GM19324 (cell line): ENCODE results near the gene GMNN.

Source experiments
- ATAC-seq: cut with Tn5 transposase; IDR thresholded peaks from one replicate; pipeline ENCODE4 v1.9.1; 2021; ENCODE audit warnings: mild to moderate bottlenecking, moderate library complexity; ENCODE audit not compliant: unreplicated experiment, low FRiP score

Gene GMNN

GRCh38 chr6:24799541-24799915 lies 24.8 kb downstream of the GMNN start:
- ATAC-seq: no peak

DNA sequence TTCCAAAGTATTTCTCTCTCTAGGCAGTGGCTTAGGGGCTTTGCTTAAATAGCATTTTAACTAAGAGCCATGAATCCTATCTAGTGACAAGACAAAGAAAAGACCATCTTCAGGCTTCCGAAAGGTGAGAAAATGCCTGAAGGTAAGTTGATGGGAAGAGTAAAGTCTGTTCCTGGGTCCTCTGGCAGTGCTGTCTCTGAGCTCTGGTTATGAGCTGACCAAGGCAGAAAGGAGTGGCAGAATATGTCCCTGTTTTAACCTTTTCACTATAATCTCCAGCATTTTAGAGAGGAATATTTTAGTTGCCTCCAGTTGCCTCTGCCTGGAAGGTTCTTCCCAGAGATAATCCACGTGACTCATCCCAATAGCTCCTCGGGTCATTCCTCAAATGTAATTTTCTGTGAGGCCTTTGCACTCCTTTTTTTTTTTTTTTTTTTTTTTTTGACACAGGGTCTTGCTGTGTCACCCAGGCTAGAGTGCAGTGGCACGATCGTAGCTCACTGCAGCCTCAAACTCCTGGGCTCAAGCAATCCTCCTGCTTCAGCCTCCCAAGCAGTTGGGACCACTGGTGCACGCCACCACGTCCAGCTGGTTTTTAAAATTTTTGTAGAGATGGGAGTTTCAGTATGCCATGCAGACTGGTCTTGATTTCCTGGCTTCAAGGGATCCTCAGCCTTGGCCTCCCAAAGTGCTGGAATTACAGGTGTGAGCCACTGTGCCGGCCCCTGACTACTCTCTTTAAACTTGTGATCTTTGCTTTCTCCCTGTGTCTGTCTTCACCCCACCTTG lies 27.7 kb downstream of the GMNN start:
- no peak for ATAC-seq

- no peak for ATAC-seq
These were observed 32.8 kb downstream of the GMNN start for GRCh38 chr6:24807584-24807983.

GRCh38 chr6:24809728-24810127 lies 35.0 kb downstream of the GMNN start:
- ATAC-seq: no peak

- ATAC-seq: no peak
These were observed 43.6 kb downstream of the GMNN start for GRCh38 chr6:24818346-24818745.

- no peak for ATAC-seq
These were observed 47.2 kb downstream of the GMNN start for GRCh38 chr6:24821860-24822444.

GRCh38 chr6:24822696-24823095 lies 48.0 kb downstream of the GMNN start:
- no peak for ATAC-seq

DNA sequence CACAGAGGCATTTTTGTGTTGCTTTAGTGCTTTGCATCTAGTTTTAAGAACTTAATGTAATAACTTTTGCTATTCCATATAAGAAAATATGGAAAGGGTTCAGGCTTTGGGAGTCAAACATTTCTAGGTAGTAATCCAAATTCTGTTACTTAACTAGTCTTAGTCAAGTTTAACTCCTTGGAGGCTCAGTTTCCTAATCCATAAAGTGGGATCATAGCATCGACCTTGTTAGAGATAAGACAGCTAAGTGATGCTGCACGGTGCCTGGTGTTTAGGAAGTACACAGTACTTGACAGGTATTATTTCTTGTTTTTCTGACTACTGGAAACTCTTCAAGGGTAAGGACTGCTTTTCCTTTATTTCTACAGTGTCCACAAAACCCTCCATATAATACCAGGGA lies 48.4 kb downstream of the GMNN start:
- ATAC-seq: no peak

- ATAC-seq: no peak
These were observed 49.6 kb downstream of the GMNN start for GRCh38 chr6:24824142-24824938.

- no peak for ATAC-seq
These were observed 50.4 kb downstream of the GMNN start for GRCh38 chr6:24825130-24825630.

GRCh38 chr6:24827162-24827561 lies 52.4 kb downstream of the GMNN start:
- ATAC-seq: no peak

GRCh38 chr6:24827970-24828369 lies 53.2 kb downstream of the GMNN start:
- ATAC-seq: no peak

DNA sequence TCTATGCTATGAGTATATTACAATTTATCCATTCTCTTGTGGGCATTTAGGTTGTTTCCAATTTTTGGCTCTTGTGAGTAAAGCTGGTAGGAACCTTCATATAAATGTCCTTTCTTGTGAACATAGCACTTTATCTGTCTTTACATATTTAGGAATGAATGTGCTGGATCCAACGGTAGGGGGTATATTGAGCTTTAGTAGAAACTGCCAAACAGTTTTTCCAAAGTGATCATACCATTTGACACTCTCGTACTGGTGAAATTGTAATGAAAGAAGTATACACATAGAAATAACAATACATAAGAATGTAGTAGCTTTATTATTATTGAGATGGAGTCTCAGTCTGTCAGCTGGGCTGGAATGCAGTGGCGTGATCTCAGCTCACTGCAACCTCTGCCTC lies 54.9 kb downstream of the GMNN start:
- no peak for ATAC-seq

DNA sequence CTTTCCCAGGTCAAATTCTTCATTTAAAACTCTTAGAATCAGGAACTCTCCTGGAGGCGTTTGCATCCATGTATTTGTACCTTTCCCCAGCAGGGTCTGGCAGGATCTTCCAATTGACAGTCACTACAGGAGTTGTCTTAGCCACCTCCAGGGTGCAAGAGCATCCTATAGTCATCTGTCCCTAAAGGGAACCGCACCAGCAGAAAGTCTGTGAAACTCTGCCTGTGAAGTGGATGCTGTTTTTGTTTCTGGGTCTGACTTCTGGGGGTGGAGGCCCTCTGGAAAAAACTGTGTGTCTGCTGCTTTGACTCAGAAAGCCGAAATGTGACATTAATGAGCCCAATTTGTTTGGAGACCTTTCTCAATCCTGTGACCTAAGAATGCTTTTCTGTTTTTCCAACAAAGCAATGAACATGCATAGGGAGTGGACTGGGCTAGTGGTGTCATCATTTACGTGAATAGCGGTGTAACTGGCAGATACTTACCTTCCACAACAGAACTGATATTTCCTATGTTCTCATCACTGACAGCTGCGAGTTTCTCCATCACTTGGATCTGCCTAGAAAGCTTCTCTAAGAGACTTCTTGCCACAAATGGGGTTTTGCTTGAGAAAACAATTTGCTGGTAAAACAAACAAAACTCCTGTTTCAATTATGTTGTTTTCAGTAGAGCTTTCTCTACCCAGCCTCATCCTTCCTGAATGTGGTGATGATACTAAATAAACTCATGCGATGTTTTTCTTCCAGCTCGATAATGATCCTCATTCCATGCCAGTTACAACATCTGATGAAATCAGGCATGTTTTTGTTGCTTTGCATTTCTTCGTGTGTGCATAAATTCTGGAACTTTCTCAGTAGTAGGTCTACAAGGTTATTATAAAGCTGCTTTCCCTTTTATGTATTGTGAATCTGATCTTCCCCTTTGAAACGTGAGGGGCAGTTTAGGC lies 57.3 kb downstream of the GMNN start:
- ATAC-seq: no peak

DNA sequence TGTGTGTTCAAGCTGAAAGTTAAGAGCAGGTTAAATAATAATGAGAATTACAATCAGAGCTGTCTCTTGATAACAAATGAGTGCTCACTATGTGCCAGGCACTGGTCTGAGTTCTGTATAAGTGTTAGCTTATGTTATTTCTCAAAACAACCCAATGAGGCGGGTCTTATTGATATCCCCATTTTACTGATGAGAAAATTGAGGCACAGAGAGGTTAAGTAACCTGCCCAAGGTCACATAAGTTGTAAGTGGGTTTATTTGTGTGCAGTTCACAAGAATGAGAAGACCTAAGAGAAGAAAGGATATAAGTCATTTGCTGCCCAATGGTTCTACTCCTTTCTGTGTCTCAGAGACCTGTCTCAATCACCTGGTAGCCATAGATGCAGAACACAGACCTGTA lies 58.1 kb downstream of the GMNN start:
- no peak for ATAC-seq

DNA sequence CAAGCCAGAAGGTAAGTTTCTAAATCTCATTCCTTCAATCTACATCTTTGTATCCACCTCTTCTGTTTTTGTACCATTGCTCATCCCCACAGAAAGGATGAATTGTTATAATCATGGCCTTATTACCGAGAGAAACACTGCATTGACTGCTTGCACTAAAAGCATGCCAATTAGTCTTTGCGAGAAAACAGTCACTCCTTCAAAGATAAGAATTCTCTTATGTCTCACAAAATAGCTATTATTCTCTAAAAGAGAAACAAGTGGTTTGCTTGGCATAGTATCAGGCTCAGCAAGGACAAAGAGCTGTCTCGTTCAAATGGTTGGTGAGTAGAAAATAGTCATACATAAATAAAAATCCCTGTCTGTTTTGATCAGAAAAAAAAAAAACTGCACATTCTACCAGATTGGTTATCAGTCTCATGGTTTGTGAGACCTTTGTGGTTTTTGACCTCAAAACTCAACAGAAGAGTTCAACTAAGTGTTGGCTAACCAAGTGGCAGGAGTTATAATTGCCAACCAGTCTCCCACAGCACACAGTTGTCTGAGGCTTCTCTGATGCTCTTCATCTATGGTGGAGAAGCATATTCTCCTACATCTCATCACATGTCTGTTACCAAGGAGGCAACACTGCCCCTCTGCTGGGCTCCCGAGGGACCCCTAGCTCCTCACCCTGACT lies 59.1 kb downstream of the GMNN start:
- no peak for ATAC-seq
